Breast epithelium (tissue), 4 donors: ENCODE measurements around the gene PDZD2. TPM values are rescaled to one million over a fixed set of nuclear protein-coding genes. Genes with fewer than 3 reads are reported as not detected.

ENCODE experiments used
- DNase-seq, 2 donors: peaks; one replicate each; pipeline ENCODE4 v3.0.0-alpha.2; 2019; ENCODE audit warnings: low spot score in 2 of 2
- H3K27ac ChIP-seq, 2 donors: fragments of 200-600 bp; sonication (generic) in 1 of 2; one replicate each; pipeline ENCODE4 v1.5.1; 2016 to 2019; ENCODE audit warnings: mild to moderate bottlenecking in 1 of 2
- H3K27me3 ChIP-seq, 2 donors: fragments of 200-600 bp; sonication (generic) in 1 of 2; one replicate each; pipeline versions ENCODE4 v1.5.1 to v1.6.0; 2017 to 2019; ENCODE audit warnings: control low read depth in 1 of 2, mild to moderate bottlenecking in 1 of 2
- H3K36me3 ChIP-seq: fragments of 200-600 bp; one replicate; pipeline ENCODE4 v1.5.1; 2019
- H3K4me1 ChIP-seq, 2 donors: fragments of 200-600 bp; sonication (generic); one replicate each; pipeline ENCODE4 v1.5.1; 2016 to 2019; ENCODE audit warnings: control low read depth in 1 of 2
- H3K4me3 ChIP-seq, 3 donors: fragments of 200-600 bp; sonication (generic); 1 replicate in 2 of 3; 2 replicates in 1 of 3; pipeline ENCODE4 v1.5.1; 2016 to 2019; ENCODE audit warnings: mild to moderate bottlenecking in 3 of 3, moderate library complexity in 2 of 3
- H3K9me3 ChIP-seq, 2 donors: fragments of 200-600 bp; sonication (generic) in 1 of 2; one replicate each; pipeline ENCODE4 v1.5.1; 2016 to 2019; ENCODE audit warnings: control low read depth in 1 of 2
- CTCF ChIP-seq, 3 donors: fragments of 450-650 bp; IDR thresholded peaks; one replicate each; pipeline ENCODE4 v1.5.1; 2016 to 2017; ENCODE audit warnings: antibody characterized with exemption in 3 of 3, mild to moderate bottlenecking in 3 of 3, moderate library complexity in 3 of 3
- POLR2A ChIP-seq: fragments of 450-650 bp; IDR thresholded peaks from one replicate; pipeline ENCODE4 v1.6.1; 2016; ENCODE audit warnings: antibody characterized with exemption, mild to moderate bottlenecking, moderate library complexity
- POLR2AphosphoS5 ChIP-seq, 3 donors: sonication (generic); formaldehyde crosslinking; IDR thresholded peaks; one replicate each; pipeline ENCODE4 v1.6.1; 2017; ENCODE audit warnings: antibody characterized with exemption in 3 of 3
- intact Hi-C: fragments of 100-400 bp; cut with DNase I; formaldehyde crosslinking; loops from one replicate; pipeline ENCODE4 v1.15.1; 2023; ENCODE audit warnings: low total_unique reads
- total RNA-seq, 3 donors: library from RNA; depleted of rRNA; stranded (reverse); fragments of >200 nt; gene quantifications; one replicate each; pipeline ENCODE4 v1.1.0, GENCODE V29; 2016

PDZD2 gene
- total RNA-seq, 3 donors from 2014 or later, result 16.8 to 23.3 (median 17.7) TPM

DNA sequence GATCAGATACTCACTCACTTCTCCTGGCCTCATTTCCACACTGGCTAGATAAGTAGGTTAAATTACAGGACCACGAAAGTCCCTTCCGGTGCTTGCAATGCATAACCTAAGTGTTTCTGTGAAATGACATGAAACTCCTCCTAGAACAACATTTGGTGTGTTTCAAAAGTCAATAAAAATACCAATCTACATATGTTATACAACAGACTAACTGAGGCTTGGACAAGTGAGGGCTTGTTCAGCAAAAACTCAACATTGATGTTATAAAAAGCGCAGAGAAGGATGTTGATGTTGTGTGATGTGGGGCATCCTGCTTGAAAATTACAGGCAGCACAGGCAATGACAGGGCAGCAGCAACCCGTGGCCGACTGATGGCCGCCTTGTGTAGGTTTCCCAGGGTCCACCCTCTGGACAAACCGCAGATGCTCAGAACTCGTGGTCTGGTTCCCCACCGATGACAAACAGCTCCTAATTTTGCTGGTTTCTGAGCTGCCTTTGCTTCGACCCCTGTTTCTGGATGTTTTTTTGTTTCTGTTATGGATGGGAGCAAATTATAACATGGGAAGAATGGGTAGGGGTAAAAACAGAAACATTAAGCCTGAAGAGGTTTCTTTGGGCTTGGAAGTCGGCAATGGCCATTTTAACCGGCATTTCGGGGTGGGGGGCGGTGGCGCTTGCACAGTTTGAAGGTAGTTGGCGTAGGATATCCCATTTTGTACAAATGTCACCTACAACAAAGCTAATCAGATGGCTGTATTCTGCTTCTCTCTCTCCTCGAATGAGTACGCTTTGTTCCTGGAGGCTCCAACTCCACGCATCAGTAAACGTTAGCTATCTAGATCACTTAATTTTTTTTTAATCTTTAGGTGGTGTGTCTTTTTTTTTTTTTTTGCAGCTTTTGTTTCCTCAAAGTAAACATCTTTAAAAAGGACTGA, 116.1 kb downstream of the PDZD2 start:
- no peaks in the 10 kb centered on the region for H3K9me3 ChIP-seq
- H3K4me1 ChIP-seq, result no peaks in the 10 kb centered on the region
- no peak overlapping the region for H3K4me3 ChIP-seq
- TF ChIP-seq CTCF (IDR thresholded peaks at IDR 0.05) (no peak), POLR2AphosphoS5 (IDR thresholded peaks at IDR 0.05) (no peak), POLR2A (no peak)
- no peaks in the 10 kb centered on the region for H3K36me3 ChIP-seq
- H3K27ac ChIP-seq, result no peak overlapping the region
- intact Hi-C loops, result no loop called here
- DNase-seq, result no peak
- H3K27me3 ChIP-seq, result no peaks in the 10 kb centered on the region

- intact Hi-C loops, result no loop called here
- no peaks in the 10 kb centered on the region for H3K27me3 ChIP-seq
- H3K36me3 ChIP-seq, result no peaks in the 10 kb centered on the region
- DNase-seq, result no peak
- no peak overlapping the region for H3K4me3 ChIP-seq
- no peaks in the 10 kb centered on the region for H3K9me3 ChIP-seq
- no peak overlapping the region for H3K27ac ChIP-seq
- TF ChIP-seq POLR2AphosphoS5 (IDR thresholded peaks at IDR 0.05) (no peak), POLR2A (no peak), CTCF (IDR thresholded peaks at IDR 0.05) (no peak)
- no peaks in the 10 kb centered on the region for H3K4me1 ChIP-seq
These were observed 116.8 kb downstream of the PDZD2 start for GRCh38 chr5:31755676-31756230.

- Histone ChIP-seq H3K4me3 (no peak overlapping the region), H3K9me3 (no peaks in the 10 kb centered on the region), H3K36me3 (no peaks in the 10 kb centered on the region), H3K4me1 (no peaks in the 10 kb centered on the region), H3K27me3 (no peaks in the 10 kb centered on the region), H3K27ac (no peak overlapping the region)
- TF ChIP-seq POLR2AphosphoS5 (IDR thresholded peaks at IDR 0.05) (no peak), POLR2A (no peak), CTCF (IDR thresholded peaks at IDR 0.05) (no peak)
- intact Hi-C loops, result no loop called here
- no peak for DNase-seq
These were observed 118.9 kb downstream of the PDZD2 start for GRCh38 chr5:31757806-31758205.

GRCh38 chr5:31758803-31759425, 120.0 kb downstream of the PDZD2 start:
- no peak for DNase-seq
- Histone ChIP-seq H3K9me3 (no peaks in the 10 kb centered on the region), H3K36me3 (no peaks in the 10 kb centered on the region), H3K27ac (no peak overlapping the region), H3K27me3 (no peaks in the 10 kb centered on the region), H3K4me1 (no peaks in the 10 kb centered on the region), H3K4me3 (no peak overlapping the region)
- TF ChIP-seq CTCF (IDR thresholded peaks at IDR 0.05), result no peak
- no peak for TF ChIP-seq POLR2A
- no peak for TF ChIP-seq POLR2AphosphoS5 (IDR thresholded peaks at IDR 0.05)
- intact Hi-C loops, result no loop called here

- Histone ChIP-seq H3K36me3 (no peaks in the 10 kb centered on the region), H3K4me1 (no peaks in the 10 kb centered on the region), H3K4me3 (no peak overlapping the region), H3K27ac (no peak overlapping the region), H3K9me3 (no peaks in the 10 kb centered on the region), H3K27me3 (no peaks in the 10 kb centered on the region)
- intact Hi-C loops, result no loop called here
- TF ChIP-seq POLR2A (no peak), CTCF (IDR thresholded peaks at IDR 0.05) (no peak), POLR2AphosphoS5 (IDR thresholded peaks at IDR 0.05) (no peak)
- no peak for DNase-seq
These were observed 121.0 kb downstream of the PDZD2 start for GRCh38 chr5:31759925-31760324.
